Hematopoietic multipotent progenitor cell treated with erythropoietin and hydrocortisone succinate and interleukin-3 and kit ligand, for 8 days (in vitro differentiated cells): ENCODE measurements around the gene IL21R.
"Not testable (repeated sequence)": the region's sequence is repeated elsewhere in the genome, so short reads cannot be mapped to it uniquely, and the experiment has no call there.

Experiments
- DNase-seq: peaks from one replicate; pipeline ENCODE4 v3.0.0-alpha.2; 2015

IL21R gene

DNA sequence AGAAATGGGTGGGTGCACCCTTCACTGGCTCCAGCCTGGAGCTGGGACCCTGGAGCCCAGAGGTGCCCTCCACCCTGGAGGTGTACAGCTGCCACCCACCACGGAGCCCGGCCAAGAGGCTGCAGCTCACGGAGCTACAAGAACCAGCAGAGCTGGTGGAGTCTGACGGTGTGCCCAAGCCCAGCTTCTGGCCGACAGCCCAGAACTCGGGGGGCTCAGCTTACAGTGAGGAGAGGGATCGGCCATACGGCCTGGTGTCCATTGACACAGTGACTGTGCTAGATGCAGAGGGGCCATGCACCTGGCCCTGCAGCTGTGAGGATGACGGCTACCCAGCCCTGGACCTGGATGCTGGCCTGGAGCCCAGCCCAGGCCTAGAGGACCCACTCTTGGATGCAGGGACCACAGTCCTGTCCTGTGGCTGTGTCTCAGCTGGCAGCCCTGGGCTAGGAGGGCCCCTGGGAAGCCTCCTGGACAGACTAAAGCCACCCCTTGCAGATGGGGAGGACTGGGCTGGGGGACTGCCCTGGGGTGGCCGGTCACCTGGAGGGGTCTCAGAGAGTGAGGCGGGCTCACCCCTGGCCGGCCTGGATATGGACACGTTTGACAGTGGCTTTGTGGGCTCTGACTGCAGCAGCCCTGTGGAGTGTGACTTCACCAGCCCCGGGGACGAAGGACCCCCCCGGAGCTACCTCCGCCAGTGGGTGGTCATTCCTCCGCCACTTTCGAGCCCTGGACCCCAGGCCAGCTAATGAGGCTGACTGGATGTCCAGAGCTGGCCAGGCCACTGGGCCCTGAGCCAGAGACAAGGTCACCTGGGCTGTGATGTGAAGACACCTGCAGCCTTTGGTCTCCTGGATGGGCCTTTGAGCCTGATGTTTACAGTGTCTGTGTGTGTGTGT is 46.8 kb downstream of the IL21R start:
- no peak for DNase-seq

DNA sequence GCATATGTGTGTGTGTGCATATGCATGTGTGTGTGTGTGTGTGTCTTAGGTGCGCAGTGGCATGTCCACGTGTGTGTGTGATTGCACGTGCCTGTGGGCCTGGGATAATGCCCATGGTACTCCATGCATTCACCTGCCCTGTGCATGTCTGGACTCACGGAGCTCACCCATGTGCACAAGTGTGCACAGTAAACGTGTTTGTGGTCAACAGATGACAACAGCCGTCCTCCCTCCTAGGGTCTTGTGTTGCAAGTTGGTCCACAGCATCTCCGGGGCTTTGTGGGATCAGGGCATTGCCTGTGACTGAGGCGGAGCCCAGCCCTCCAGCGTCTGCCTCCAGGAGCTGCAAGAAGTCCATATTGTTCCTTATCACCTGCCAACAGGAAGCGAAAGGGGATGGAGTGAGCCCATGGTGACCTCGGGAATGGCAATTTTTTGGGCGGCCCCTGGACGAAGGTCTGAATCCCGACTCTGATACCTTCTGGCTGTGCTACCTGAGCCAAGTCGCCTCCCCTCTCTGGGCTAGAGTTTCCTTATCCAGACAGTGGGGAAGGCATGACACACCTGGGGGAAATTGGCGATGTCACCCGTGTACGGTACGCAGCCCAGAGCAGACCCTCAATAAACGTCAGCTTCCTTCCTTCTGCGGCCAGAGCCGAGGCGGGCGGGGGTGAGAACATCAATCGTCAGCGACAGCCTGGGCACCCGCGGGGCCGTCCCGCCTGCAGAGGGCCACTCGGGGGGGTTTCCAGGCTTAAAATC is 47.6 kb downstream of the IL21R start:
- no peak for DNase-seq

DNA sequence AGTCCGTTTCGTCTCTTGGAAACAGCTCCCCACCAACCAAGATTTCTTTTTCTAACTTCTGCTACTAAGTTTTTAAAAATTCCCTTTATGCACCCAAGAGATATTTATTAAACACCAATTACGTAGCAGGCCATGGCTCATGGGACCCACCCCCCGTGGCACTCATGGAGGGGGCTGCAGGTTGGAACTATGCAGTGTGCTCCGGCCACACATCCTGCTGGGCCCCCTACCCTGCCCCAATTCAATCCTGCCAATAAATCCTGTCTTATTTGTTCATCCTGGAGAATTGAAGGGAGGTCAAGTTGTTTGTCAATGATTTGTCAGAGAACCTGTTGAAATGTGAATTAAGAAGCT is 48.2 kb downstream of the IL21R start:
- DNase-seq = no peak

DNA sequence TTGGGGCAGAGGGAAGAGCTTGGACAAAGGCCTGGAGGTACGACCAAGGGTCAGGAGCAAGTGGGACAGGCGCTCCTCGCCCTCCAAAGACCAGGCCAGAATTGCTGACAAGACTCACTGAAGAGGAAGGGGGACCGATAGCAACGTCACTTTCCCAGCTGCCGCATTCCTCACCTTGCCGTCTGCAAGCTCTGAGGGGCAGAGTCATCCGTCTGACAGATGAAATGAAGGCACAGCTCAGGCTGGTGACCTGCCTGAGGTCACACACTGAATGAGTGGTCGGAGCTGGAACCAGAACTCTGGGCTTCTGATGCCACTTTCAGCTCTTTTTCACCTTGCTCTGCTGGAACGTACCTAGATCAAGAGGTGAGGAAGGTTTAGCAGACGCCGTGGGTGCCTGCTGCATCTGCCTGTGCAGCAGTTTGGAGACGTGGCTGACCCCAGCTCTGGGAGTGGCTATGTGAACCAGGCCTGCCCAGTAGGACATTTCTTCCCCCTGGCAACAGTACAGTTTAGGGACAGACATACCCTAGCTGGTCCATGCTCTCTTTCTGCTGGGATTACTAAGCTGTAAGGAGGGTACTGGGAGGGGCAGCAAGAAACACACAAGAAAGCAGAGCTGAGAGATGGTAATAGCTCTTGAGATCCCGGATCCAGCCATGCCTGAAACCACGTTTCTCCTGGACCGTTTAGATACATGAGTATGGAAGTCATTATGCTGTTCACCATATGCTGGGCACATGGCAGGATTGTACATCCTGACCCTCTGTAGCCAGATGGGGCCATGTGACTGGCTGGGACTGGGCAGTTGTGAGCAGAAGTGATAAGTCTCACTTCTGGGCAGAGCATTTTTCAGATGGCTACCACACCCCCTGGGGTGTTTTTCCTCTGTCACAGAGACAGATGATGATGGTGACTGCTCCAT is 50.9 kb downstream of the IL21R start:
- peak; percentile 31 for DNase-seq

DNA sequence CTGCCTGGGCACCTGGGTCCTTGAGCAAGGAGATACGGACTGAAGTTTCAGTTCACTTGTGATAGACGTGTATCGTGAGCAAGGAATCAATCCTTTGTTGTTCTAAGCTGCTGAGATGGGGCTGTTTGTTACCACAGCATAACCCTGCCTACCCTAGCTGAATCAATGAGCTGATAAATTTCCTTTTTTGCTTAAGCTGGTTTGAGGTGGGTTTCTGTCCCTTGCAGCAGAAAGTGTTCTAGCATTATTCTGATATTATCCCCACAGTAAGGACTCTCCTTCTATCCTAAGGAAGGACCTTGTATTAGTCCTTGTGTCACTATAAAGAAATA is 51.5 kb downstream of the IL21R start:
- DNase-seq = no peak

DNA sequence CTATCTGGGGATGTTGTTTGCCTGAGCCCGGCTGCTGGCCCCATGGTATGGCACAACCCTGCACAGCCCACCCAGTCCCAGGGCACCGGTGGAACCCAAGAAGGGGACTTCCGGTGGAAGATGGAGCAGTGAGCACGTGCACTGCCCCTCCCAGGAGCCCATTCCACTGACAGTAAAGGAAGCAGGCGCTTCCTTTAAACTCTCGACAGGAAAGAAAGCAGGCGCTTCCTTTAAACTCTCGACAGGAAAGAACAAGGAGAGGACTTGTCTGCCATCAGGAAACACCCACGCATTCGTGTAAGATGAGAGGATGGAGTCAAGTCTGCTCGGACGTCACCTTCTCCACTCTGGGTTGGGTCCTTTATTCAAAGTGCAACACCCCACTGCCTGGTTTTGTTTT is 53.7 kb downstream of the IL21R start:
- no peak for DNase-seq

DNA sequence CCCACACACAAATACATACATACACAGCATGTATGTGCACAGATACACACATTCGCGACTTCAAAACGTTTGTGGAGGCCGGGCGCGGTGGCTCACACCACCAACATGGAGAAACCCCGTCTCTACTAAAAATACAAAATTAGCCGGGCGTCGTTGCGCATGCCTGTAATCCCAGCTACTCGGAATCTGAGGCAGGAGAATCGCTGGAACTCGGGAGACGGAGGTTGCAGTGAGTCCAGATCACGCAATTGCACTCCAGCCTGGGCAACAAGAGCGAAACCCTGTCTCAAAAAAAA is 55.6 kb downstream of the IL21R start:
- not testable (repeated sequence) for DNase-seq

DNA sequence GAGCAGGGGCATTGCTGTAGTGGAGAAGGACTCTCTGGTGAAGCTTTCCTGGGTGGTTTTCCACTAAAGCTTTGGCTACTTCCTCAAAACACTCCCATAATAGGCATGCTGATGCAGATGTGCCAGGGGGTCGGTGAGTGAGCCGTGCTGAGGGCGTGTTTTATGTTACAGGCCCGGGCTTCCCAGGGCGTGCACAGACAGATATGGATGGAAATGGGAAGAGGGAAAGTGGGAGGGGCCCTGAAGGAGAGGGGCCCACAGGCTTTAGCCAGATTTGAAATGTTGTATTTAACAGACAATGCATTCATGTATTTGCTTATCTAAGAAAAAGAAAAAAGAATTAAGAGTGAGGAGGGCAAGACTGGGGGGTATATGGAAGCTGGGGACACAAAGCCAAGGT is 56.3 kb downstream of the IL21R start:
- no peak for DNase-seq

DNA sequence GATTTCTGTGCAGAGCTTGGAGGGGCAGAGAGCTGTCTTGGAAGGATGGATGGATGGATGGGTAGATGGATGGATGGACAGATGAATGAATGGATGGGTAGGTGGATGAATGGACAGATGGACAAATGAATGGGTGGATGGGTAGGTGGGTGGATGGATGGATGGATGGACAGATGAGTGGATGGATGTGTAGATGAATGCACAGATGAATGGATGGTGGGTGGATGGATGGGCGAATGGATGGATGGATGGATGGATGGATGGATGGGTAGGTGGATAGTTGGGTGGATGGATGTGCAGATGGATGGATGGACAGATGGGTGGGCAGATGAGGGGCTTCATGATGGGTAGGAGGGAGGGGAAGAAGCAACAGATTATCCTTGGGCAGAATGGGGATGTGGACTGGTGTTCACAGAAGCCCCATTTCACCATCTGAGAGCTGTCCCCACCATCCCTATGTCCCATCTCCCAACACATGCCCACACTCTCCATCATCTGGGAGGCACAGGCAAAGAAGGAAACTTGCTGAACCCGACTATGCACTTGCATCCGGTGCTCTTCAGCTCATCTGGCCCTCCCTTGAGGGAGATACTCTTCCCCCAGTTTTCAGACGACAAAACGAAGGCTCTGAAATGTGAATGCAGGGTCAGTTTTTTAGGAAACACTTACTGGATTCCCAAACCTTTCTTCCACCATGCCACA is 57.2 kb downstream of the IL21R start:
- DNase-seq = no peak

DNA sequence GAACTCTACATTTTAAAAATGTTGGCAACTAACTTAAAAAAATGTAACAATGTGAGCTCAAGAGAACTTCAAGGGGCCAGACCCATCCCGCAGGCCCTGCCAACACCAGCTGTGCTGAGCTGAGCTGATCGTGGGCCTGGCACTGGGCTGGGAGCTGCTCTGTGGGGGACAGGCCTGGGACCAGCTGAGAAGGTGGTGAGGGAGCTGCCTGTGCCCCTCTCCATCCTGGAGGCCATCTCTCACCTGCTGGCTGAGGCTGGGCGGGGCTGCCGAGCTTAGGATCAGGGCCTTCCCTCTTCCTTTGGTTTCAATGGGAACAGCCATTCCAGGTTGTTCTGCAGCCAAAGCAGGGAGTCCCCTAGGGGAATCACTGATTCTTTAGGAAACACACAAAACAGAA is 58.2 kb downstream of the IL21R start:
- DNase-seq = no peak

DNA sequence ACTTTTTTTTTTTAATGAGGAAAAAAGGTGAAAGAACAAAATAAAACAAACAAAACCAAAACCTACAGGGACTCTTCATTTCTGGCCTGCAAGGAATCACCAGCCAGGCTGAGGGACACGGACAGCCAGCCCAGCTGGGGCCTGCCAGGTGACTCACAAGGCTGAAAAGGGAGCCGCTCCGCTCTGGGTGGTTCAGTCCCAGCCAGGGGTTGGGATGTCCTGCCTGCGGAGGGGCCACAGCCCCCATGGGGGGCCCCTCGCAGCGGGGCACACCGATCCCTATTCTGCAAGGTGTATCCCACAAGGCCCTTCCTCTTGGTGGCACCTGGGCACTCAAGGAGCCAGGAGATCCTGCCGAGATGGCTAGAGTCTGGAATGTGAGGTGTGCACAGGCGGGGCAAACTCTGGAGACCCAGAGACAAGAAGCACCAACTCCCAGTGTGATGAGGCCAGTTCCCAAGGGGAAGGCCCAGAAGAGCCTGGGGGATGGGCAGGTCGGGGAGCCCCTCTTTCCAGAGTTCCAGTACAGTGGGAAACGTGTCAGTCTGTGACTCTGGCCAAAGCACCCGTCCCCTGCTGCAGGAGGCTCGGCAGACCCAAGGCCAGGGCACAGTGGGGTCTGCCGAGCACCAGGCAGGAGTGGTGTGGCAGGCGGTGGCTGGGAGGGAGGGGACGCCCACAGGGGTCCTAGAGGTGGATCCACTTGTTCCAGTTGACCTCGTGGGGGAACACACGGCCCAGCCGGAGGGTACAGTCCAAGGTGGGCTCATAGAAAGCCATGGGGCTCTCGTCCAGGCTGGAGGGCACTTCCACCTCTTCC is 58.9 kb downstream of the IL21R start:
- no peak for DNase-seq

DNA sequence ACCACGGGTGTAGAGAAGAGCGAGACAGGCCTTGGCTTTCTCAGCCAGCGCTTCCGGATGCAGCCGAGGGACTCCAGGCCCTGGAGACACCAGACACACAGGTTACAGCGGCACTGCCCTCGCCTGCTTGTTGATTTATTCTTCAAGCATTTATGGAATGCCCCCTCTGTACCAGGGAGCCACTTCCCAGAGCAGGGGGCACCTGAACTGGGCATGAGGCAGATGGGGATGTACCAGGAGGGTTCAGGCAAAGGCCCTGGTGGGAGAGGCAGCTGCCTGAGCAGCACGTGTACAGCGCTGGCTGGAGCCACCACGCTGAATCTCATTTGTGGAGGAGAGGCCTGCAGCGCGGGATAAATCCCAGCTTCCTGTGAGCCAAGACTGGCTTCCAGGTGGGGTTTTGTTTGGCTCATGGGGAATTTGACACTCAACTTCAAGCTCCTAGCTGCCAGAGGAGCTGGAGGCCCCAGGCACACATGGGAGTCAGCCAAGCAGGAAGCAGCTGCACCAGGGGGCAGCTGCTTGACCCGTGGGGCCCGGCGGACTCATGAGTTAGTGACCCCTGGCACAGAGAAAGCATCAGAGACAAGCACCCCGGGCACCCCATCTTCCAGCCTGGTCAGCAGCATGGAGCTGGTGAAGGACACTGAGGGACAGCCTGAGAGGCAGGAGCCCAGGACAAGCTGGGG is 59.7 kb downstream of the IL21R start:
- DNase-seq = no peak

DNA sequence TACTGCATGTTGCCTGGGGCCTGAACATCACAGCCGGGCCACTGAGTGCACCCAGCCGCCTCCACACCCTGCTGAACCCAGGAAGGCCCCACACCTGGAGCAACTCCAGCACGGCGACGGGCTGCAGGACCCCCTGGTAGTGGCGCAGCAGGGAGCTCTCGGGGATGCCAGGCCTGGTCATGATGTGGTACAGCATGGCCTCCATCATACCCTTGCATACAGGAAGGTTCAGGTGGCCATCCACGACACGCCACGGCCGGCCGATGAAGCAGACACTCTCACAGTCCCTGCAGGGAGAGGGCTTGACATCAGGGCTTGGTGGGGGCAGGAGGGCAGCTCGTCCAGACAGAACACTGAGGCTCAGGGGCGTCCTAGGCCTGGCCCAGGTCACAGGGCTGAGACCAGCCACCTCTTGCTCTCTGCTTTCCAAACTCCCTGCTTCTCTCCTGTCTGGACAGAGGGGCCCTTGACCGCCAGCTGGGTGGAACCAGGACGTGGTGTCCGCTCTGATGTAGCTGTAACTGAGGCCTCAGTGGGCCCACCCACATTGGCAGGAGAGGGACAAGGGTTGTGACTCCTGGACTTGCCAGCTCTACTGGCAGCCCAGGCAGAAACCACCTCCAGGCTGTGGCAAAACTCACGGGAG is 60.3 kb downstream of the IL21R start:
- DNase-seq = no peak

DNA sequence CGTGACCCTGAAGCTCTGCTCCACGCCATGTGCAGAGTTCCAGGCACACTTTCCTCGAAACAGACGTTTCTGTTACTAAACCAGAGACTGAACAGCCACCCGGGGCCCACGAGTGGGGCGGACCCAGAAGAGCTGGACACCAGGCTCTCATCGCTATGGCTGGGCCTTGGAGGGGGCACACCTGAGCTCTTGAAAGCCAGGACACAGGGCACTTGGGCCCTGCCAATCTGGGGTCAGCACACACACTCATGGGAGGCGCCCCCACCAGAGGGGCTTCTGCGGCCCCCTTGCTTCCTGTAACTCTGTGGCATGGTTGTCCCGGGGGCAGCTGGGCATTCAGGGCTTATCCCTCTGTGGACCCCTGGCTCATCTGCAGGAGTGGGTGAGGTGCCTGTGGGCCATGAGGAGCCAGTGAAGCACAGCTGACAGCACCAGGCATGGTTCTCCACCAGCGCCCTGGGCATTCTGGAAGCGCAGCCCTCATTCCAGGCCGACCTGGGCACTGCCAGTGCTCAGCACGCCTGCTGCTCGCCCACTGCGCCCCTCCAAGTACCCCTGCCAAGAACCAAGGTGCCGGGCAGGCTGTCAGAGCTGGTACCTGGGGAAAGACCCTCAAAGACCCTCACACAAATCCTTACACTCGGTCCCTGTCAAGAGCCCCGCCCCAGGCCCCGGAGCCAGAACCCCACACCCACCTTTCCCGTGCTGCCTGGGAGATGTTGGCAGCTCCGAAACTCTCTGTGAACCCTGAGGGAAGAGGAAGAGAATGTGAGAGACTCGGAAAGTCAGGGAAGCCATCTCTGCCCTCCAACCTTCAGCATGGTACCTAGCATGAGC is 61.1 kb downstream of the IL21R start:
- DNase-seq = no peak

DNA sequence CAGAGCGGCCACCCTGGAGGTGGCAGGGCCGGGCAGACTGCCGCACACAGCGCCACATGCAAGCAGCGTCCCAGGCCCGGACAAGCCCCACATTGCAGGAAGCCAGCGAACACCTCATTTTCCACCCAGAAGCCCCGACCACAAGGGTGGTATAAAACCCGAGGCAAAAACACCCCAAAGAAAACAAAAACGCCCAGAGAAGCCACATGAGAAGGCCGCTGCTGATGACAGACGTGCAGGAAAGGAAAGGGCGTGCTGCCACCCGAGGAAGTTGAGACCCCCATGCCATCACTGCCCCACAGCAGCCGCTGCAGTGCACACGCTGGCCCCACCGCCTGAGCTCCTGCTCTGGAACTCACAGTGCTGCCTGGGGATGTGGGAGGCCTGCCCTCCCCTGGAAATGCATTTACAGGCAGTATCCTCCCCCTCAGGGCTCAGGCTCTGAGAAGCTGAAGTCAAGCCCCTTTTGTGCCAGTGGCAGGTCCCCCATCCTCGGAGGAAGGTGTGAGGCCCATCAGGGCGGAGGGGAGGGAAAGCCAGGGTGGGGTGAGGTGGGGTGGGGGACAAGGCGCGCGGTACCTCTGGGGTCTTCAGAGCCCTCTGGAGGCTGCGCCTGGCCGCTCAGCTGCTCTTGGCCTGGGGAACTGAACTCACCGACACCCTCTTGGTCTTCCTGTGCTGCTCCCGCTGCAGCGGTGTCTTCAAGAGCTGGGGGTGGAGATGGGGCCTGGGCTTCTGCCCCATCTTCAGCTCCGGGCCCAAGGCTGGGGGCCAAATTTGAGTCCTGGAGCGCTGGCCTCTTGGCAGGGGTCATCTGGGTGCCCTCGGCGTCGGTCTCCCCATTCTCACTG is 62.0 kb downstream of the IL21R start:
- no peak for DNase-seq

DNA sequence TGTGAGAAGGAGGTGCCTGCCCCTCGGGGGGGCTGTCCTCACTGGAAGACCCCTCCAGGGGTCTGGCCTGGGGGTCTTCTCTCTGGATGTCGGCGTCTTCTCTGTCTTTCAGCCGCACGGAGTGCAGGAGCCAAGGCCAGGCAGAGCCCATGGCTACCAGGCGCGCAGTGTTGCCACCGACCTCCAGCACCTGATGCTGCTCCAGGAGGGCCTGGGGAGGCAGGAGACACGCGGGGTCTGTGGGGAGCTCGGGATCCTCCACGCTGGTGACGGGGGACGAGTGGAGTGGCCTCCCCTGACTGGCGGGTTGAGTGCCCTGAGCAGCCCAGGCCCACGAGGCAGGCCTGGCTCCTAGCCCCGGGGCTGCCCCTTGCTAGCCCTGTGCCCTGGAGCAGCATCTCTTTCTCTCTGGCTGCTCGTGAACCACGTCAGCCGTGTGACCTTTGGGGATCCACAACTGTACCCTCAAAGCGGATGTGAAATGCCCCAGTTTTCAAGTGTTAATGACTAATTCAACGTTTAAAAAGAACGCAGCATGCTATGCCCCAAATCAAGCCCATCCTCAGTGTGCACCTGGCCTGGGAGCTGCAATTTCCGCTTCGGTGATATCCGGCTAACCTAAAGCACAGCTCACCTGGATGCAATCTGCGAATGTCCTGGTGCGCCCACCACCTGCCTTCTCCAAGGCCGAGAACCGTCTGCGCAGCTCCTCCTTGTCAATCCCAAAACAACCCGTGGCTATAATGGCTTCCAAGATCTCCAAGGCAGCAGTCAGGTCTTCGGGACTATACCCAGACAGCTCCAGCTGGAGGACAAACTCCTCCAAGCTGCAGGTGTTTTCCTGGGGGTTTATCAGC is 62.9 kb downstream of the IL21R start:
- DNase-seq = no peak

DNA sequence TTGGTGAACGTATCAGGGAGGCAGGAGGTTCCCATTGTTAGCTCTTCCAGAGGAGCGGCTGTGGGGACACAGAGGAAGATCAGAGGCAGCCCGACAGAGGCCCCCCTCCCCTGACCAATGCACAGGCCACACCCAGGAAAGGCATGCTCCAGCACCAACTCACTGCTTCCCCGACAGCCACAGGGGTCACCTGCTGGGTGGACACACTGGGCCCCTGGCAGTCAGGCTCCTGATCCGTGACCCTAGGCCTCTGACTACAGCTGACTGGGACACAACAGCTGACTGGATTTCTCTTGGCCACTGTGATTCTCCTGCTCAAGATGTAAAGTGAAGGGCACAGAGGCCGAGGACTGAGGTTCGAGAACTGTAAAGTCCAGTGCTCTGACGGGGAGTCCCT is 63.5 kb downstream of the IL21R start:
- DNase-seq = no peak

DNA sequence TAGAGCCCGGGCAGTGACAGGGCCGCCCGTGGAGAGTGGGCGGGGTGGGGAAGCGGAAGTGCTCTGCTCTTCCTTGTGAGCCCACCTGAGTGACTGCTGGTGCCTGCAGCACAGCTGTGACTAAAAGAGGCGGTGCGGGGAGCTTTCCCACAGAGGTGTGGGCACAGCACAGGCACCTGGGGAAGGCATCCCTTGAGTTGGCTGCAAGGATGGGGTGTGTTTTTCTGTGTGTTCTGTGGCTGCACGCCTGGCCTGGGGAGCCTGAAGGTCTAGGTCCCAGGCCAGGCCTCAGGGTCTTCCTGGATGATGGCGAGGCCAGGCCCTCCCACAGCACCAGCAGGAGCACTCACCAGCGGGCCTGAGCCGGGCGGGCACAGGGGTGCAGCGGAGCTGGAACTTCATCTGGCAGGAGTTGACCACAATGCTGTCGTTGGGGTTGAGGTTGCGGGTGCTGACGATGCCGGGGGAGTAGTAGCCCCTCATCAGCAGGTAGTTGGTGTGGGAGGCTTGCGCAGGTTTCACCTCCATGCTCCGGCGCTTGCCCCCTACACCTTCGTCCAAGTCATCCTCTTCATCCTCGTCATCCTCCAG is 67.1 kb downstream of the IL21R start:
- no peak for DNase-seq
